Panc1 (cell line): ENCODE results near the gene PAX2.

ENCODE experiments used
- POLR2AphosphoS5 ChIP-seq: IDR thresholded peaks from 2 replicates; pipeline ENCODE4 v1.6.1; 2012; ENCODE audit warnings: mild to moderate bottlenecking, low read depth, low read length, moderate library complexity
- REST ChIP-seq, 2 experiments: IDR thresholded peaks; 2 replicates each; pipeline ENCODE4 v1.6.1; 2011 to 2012; ENCODE audit warnings: low read depth in 2 of 2, control low read depth in 1 of 2, low read length in 1 of 2, mild to moderate bottlenecking in 1 of 2, moderate library complexity in 1 of 2; ENCODE audit not compliant: insufficient read depth in 1 of 2
- SIN3A ChIP-seq: IDR thresholded peaks from 2 replicates; pipeline ENCODE4 v1.6.1; 2012; ENCODE audit warnings: low read depth, mild to moderate bottlenecking, low read length, moderate library complexity, borderline replicate concordance; ENCODE audit not compliant: insufficient read depth
- TCF7L2 ChIP-seq: IDR thresholded peaks from 2 replicates; pipeline ENCODE4 v1.6.1; 2011; ENCODE audit warnings: mild to moderate bottlenecking, low read depth, low read length, inconsistent platforms
- TF ChIP-seq, protein P1 (sequence below): fragments of 450-650 bp; IDR thresholded peaks from 2 replicates; pipeline ENCODE4 v1.5.1; 2017; ENCODE audit warnings: mild to moderate bottlenecking

- TF ChIP-seq SIN3A: no peak
- TF ChIP-seq, protein P1, sequence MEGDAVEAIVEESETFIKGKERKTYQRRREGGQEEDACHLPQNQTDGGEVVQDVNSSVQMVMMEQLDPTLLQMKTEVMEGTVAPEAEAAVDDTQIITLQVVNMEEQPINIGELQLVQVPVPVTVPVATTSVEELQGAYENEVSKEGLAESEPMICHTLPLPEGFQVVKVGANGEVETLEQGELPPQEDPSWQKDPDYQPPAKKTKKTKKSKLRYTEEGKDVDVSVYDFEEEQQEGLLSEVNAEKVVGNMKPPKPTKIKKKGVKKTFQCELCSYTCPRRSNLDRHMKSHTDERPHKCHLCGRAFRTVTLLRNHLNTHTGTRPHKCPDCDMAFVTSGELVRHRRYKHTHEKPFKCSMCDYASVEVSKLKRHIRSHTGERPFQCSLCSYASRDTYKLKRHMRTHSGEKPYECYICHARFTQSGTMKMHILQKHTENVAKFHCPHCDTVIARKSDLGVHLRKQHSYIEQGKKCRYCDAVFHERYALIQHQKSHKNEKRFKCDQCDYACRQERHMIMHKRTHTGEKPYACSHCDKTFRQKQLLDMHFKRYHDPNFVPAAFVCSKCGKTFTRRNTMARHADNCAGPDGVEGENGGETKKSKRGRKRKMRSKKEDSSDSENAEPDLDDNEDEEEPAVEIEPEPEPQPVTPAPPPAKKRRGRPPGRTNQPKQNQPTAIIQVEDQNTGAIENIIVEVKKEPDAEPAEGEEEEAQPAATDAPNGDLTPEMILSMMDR: no peak
- no peak for TF ChIP-seq REST (IDR thresholded peaks at IDR 0.05; ENCODE audit: insufficient read depth in 1 of 2, low read depth in 2 of 2, low read length in 1 of 2)
- no peak for TF ChIP-seq POLR2AphosphoS5
- TF ChIP-seq TCF7L2: no peak
These were observed 131.4 kb downstream of the PAX2 start for GRCh38 chr10:100876585-100877460.
